Measurements from ENCODE around the gene RESP18. TPM values are rescaled to one million over a fixed set of nuclear protein-coding genes. Genes with fewer than 3 reads are reported as not detected.

The RESP18 gene
- total RNA-seq, 1 donor from 2014 or later, result not detected

DNA sequence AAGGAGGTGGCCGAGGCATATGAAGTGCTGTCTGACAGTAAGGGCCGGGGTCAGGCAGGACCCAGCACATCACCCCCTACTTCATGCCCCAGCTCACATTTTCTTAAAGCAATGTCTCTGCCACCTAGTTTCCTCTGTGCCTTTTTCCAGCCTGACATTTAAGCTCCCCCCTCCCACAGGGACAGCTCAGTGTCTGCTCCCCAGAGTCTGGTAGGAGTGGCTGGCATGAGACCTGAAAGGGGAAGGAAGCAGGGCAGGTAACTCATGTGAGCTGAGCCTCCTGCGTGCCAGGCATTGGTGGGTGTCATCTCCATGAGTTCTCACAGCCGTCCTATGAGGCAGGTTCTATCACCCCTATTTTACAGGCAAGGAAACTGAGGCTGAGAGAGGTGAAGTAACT is 51.9 kb downstream of the RESP18 start:
- Histone ChIP-seq H3K9ac (no peak overlapping the region), H3K4me3 (no peak overlapping the region), H3K27me3 (peaks cover 5% of the 10 kb centered on the region), H3K4me1 (peaks cover 15% of the 10 kb centered on the region), H2AFZ (replicated peaks) (no peak overlapping the region), H3K4me2 (no peak overlapping the region), H3F3A (ENCODE audit: low read depth) (peaks cover 13% of the 10 kb centered on the region), H3K9me3 (ENCODE audit: low read depth) (no peaks in the 10 kb centered on the region), H3K36me3 (no peaks in the 10 kb centered on the region), H3K27ac (no peak overlapping the region), H3K79me2 (ENCODE audit: low read depth) (no peaks in the 10 kb centered on the region), H4K20me1 (ENCODE audit: low read depth) (no peaks in the 10 kb centered on the region)
- TF ChIP-seq EZH2phosphoT487 (IDR thresholded peaks at IDR 0.05) (no peak), EZH2 (IDR thresholded peaks at IDR 0.05) (no peak)
- TF ChIP-seq, protein P1, sequence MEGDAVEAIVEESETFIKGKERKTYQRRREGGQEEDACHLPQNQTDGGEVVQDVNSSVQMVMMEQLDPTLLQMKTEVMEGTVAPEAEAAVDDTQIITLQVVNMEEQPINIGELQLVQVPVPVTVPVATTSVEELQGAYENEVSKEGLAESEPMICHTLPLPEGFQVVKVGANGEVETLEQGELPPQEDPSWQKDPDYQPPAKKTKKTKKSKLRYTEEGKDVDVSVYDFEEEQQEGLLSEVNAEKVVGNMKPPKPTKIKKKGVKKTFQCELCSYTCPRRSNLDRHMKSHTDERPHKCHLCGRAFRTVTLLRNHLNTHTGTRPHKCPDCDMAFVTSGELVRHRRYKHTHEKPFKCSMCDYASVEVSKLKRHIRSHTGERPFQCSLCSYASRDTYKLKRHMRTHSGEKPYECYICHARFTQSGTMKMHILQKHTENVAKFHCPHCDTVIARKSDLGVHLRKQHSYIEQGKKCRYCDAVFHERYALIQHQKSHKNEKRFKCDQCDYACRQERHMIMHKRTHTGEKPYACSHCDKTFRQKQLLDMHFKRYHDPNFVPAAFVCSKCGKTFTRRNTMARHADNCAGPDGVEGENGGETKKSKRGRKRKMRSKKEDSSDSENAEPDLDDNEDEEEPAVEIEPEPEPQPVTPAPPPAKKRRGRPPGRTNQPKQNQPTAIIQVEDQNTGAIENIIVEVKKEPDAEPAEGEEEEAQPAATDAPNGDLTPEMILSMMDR (IDR thresholded peaks at IDR 0.05), result no peak
- no peaks in the 10 kb centered on the region for H3K9me3 Mint-ChIP-seq
- H3K4me1 Mint-ChIP-seq, result peaks cover 30% of the 10 kb centered on the region
- H3K36me3 Mint-ChIP-seq, result peaks cover 7% of the 10 kb centered on the region
- H3K27me3 Mint-ChIP-seq (ENCODE audit: insufficient read depth, low read depth), result peaks cover 8% of the 10 kb centered on the region
- no peak for DNase-seq (ENCODE audit: low spot score)
- peak overlapping the region; percentile 91 for H3K4me3 Mint-ChIP-seq
- H3K27ac Mint-ChIP-seq, result no peak overlapping the region

DNA sequence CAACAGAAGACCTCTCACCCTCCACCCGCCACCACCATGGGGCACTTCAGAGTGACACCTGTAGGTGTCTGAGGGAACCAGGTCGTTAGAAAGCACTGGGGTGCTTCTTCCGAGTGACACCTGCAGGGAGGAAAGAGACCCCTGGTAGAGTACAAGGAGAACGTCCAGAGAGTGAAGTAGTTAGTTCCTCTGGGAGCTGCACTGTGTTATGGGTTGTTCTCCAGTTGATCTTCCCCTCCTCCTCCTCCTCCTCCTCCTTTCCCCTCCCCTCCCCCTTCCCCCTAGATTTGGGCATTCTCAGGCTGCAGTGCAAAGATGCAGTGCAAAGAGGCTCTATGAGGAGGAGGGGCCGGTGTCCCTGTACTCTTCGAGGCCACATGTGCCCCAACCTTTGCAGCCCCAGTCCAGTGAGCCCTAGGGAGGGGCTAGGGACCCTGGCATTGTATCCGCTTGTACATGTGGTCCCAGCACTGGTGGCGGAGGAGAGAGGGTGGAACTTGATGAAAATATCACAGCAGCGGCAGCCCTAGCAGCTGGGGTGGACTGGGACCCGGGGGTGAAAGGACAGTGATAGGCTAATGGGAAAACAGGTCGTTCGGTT is 52.5 kb downstream of the RESP18 start:
- H3K4me3 Mint-ChIP-seq, result peak overlapping the region; percentile 91
- H3K9me3 Mint-ChIP-seq, result no peaks in the 10 kb centered on the region
- H2AFZ ChIP-seq (replicated peaks), result no peak overlapping the region
- peak overlapping the region; percentile 59 for H3K4me3 ChIP-seq
- no peak overlapping the region for H3K9ac ChIP-seq
- no peak overlapping the region for H3K27ac ChIP-seq
- no peak for TF ChIP-seq EZH2 (IDR thresholded peaks at IDR 0.05)
- TF ChIP-seq, protein P1 (IDR thresholded peaks at IDR 0.05), result no peak
- TF ChIP-seq EZH2phosphoT487 (IDR thresholded peaks at IDR 0.05), result no peak
- peaks cover 30% of the 10 kb centered on the region for H3K4me1 Mint-ChIP-seq
- peaks cover 15% of the 10 kb centered on the region for H3K4me1 ChIP-seq
- H3K36me3 Mint-ChIP-seq, result peaks cover 7% of the 10 kb centered on the region
- H3K79me2 ChIP-seq (ENCODE audit: low read depth), result no peaks in the 10 kb centered on the region
- peaks cover 8% of the 10 kb centered on the region for H3K27me3 Mint-ChIP-seq (ENCODE audit: insufficient read depth, low read depth)
- peaks cover 13% of the 10 kb centered on the region for H3F3A ChIP-seq (ENCODE audit: low read depth)
- H3K9me3 ChIP-seq (ENCODE audit: low read depth), result no peaks in the 10 kb centered on the region
- peaks cover 5% of the 10 kb centered on the region for H3K27me3 ChIP-seq
- DNase-seq (ENCODE audit: low spot score), result peak; percentile 24
- H3K4me2 ChIP-seq, result peak overlapping the region; percentile 79
- no peaks in the 10 kb centered on the region for H3K36me3 ChIP-seq
- peak overlapping the region; percentile 78 for H3K27ac Mint-ChIP-seq
- H4K20me1 ChIP-seq (ENCODE audit: low read depth), result no peaks in the 10 kb centered on the region

DNA sequence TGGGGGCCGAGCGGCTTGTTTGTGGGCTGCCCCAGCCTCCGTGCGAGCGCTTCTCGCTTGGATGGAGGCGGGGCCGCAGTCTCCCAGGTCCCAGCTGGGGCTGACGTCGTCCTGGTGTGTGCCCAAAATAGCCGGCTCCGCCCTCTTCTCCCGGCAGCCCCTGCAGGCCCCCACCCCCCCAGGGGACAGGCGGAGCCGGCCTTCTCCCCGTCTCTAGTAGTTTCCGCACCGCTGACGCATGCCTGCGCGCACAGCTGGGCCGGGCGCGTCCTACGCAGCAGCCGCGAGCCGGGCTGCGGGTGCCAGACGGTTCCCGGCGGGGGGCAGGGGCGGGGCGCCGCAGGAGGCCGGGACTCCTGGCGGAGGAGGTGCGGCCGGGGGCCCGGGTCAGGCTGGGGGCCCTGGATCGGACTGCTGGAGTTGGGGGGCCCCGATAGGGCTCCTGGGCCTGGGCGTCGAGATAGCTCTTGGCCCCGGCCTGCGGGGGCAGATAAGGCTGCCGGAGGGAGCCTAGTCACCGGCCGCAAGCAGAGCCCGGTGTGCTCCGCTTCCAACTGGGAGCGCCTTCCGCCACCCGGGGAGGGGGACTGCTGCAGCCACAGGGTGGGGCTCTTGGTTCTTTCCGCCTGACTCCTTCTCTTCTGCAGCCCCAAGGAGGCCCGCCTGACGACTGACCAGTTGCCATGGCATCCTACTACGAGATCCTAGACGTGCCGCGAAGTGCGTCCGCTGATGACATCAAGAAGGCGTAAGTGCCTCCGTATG is 53.2 kb downstream of the RESP18 start, which contains the start of gene DNAJB2:
TSS of gene DNAJB2 (plus strand) at position 216 of the 765 bp plus-strand sequence. CDS start at position 684, 468 bp downstream.
- H3K4me3 Mint-ChIP-seq, result peak within 1 kb of the TSS; percentile 91
- H3K27ac Mint-ChIP-seq, result peak within 1 kb of the TSS; percentile 78
- Histone ChIP-seq H3K4me1 (peaks cover 15% of the 10 kb centered on the region), H3K79me2 (ENCODE audit: low read depth) (no peaks in the 10 kb centered on the region), H3K4me2 (peak within 1 kb of the TSS; percentile 79), H3K36me3 (no peaks in the 10 kb centered on the region), H3K27ac (no peak within 1 kb of the TSS), H3K4me3 (peak within 1 kb of the TSS; percentile 59), H3K27me3 (peaks cover 5% of the 10 kb centered on the region), H3F3A (ENCODE audit: low read depth) (peaks cover 13% of the 10 kb centered on the region), H3K9ac (peak within 1 kb of the TSS; percentile 25), H4K20me1 (ENCODE audit: low read depth) (no peaks in the 10 kb centered on the region), H3K9me3 (ENCODE audit: low read depth) (no peaks in the 10 kb centered on the region), H2AFZ (replicated peaks) (peak within 1 kb of the TSS; percentile 65)
- TF ChIP-seq EZH2 (IDR thresholded peaks at IDR 0.05) (no peak), EZH2phosphoT487 (IDR thresholded peaks at IDR 0.05) (no peak)
- TF ChIP-seq, protein P1 (IDR thresholded peaks at IDR 0.05), result no peak
- peak; percentile 98 for DNase-seq (ENCODE audit: low spot score)
- no peaks in the 10 kb centered on the region for H3K9me3 Mint-ChIP-seq
- H3K27me3 Mint-ChIP-seq (ENCODE audit: insufficient read depth, low read depth), result peaks cover 8% of the 10 kb centered on the region
- peaks cover 36% of the 10 kb centered on the region for H3K4me1 Mint-ChIP-seq
- H3K36me3 Mint-ChIP-seq, result peaks cover 7% of the 10 kb centered on the region

All from neural progenitor cell (in vitro differentiated cells).